H4 (cell line): ENCODE measurements around the gene SYNPO2. TPM values are rescaled to one million over a fixed set of nuclear protein-coding genes. Genes with fewer than 3 reads are reported as not detected.

ENCODE experiments used
- DNase-seq: peaks from one replicate; pipeline ENCODE4 v3.0.0-alpha.2; 2015; ENCODE audit warnings: low spot score
- total RNA-seq: library from RNA; depleted of rRNA; stranded (reverse); fragments of >200 nt; shearing (Covaris generic); gene quantifications from 2 replicates; pipeline ENCODE4 v1.2.3, GENCODE V29; 2014

The SYNPO2 gene
- total RNA-seq, 1 experiment from 2014 or later: 0.95 TPM

GRCh38 chr4:118930255-118930654 is 41.6 kb downstream of the SYNPO2 start:
- DNase-seq: no peak

- no peak for DNase-seq
Observed at GRCh38 chr4:118931786-118932185, 43.1 kb downstream of the SYNPO2 start.

GRCh38 chr4:118935819-118936218 is 47.2 kb downstream of the SYNPO2 start:
- no peak for DNase-seq

GRCh38 chr4:118936406-118936805 is 47.8 kb downstream of the SYNPO2 start:
- DNase-seq: no peak

GRCh38 chr4:118939169-118939783 is 50.6 kb downstream of the SYNPO2 start:
- no peak for DNase-seq

- DNase-seq: no peak
Observed at GRCh38 chr4:118941149-118941548, 52.5 kb downstream of the SYNPO2 start.

- no peak for DNase-seq
Observed at GRCh38 chr4:118941799-118942198, 53.1 kb downstream of the SYNPO2 start.

GRCh38 chr4:118942465-118942864 is 53.8 kb downstream of the SYNPO2 start:
- DNase-seq: peak; percentile 84

GRCh38 chr4:118947095-118947494 is 58.4 kb downstream of the SYNPO2 start:
- DNase-seq: no peak

- DNase-seq: no peak
Observed at GRCh38 chr4:118948545-118949144, 60.0 kb downstream of the SYNPO2 start.

GRCh38 chr4:118950224-118950623 is 61.6 kb downstream of the SYNPO2 start:
- DNase-seq: no peak

GRCh38 chr4:118950929-118951570 is 62.4 kb downstream of the SYNPO2 start:
- no peak for DNase-seq

- no peak for DNase-seq
Observed at GRCh38 chr4:118953276-118953675, 64.6 kb downstream of the SYNPO2 start.

- DNase-seq: peak; percentile 42
Observed at GRCh38 chr4:118954246-118954645, 65.6 kb downstream of the SYNPO2 start.

GRCh38 chr4:118955515-118955914 is 66.9 kb downstream of the SYNPO2 start:
- no peak for DNase-seq

GRCh38 chr4:118957722-118958445 is 69.2 kb downstream of the SYNPO2 start:
- DNase-seq: no peak

GRCh38 chr4:118962540-118962939 is 73.9 kb downstream of the SYNPO2 start:
- no peak for DNase-seq

- DNase-seq: no peak
Observed at GRCh38 chr4:118964891-118965411, 76.3 kb downstream of the SYNPO2 start.

GRCh38 chr4:118967393-118967792 is 78.7 kb downstream of the SYNPO2 start:
- DNase-seq: peak; percentile 65

GRCh38 chr4:118968005-118968404 is 79.4 kb downstream of the SYNPO2 start:
- peak; percentile 95 for DNase-seq

GRCh38 chr4:118968813-118969212 is 80.2 kb downstream of the SYNPO2 start:
- no peak for DNase-seq

GRCh38 chr4:118969359-118969758 is 80.7 kb downstream of the SYNPO2 start:
- peak; percentile 60 for DNase-seq
